A549 (cell line): Measurements from ENCODE around the gene PACS1.

ENCODE experiments used
- JUN ChIP-seq, 2 experiments: fragments of >200 bp; sonication (Bioruptor Twin); formaldehyde crosslinking; IDR thresholded peaks; 2 replicates in 1 of 2; 3 replicates in 1 of 2; pipeline ENCODE4 v1.6.1; 2016 to 2017
- KDM1A ChIP-seq: fragments of 200-600 bp; sonication (generic); IDR thresholded peaks from 2 replicates; pipeline ENCODE4 v1.6.1; 2016; ENCODE audit warnings: low read depth, mild to moderate bottlenecking
- MAFK ChIP-seq: fragments of 450-650 bp; IDR thresholded peaks from 2 replicates; pipeline ENCODE4 v1.6.1; 2014; ENCODE audit not compliant: partially characterized antibody
- POLR2A ChIP-seq: IDR thresholded peaks from 2 replicates; pipeline ENCODE4 v1.6.1; 2012; ENCODE audit warnings: mild to moderate bottlenecking, low read length
- SMC3 ChIP-seq: fragments of >200 bp; sonication (Bioruptor Twin); formaldehyde crosslinking; IDR thresholded peaks from 3 replicates; pipeline ENCODE4 v1.6.1; 2018; ENCODE audit warnings: inconsistent platforms
- TF ChIP-seq, protein P1 (sequence below): fragments of >200 bp; sonication (Bioruptor Twin); formaldehyde crosslinking; IDR thresholded peaks from 3 replicates; pipeline ENCODE4 v1.5.1; 2016
- TF ChIP-seq, protein P2 (sequence below): fragments of >200 bp; sonication (Bioruptor Twin); formaldehyde crosslinking; IDR thresholded peaks from 2 replicates; pipeline ENCODE4 v1.6.1; 2016

GRCh38 chr11:66076561-66076960 is 6.5 kb downstream of the PACS1 start:
- TF ChIP-seq, protein P1, sequence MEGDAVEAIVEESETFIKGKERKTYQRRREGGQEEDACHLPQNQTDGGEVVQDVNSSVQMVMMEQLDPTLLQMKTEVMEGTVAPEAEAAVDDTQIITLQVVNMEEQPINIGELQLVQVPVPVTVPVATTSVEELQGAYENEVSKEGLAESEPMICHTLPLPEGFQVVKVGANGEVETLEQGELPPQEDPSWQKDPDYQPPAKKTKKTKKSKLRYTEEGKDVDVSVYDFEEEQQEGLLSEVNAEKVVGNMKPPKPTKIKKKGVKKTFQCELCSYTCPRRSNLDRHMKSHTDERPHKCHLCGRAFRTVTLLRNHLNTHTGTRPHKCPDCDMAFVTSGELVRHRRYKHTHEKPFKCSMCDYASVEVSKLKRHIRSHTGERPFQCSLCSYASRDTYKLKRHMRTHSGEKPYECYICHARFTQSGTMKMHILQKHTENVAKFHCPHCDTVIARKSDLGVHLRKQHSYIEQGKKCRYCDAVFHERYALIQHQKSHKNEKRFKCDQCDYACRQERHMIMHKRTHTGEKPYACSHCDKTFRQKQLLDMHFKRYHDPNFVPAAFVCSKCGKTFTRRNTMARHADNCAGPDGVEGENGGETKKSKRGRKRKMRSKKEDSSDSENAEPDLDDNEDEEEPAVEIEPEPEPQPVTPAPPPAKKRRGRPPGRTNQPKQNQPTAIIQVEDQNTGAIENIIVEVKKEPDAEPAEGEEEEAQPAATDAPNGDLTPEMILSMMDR, result no peak
- TF ChIP-seq JUN (IDR thresholded peaks at IDR 0.05) (no peak), POLR2A (no peak), KDM1A (no peak), SMC3 (no peak), MAFK (no peak)
- TF ChIP-seq, protein P2, sequence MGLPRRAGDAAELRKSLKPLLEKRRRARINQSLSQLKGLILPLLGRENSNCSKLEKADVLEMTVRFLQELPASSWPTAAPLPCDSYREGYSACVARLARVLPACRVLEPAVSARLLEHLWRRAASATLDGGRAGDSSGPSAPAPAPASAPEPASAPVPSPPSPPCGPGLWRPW, result no peak
